Kasumi-1 (cell line): ENCODE data around the gene FBXO41.
A peak's percentile ranks its signal among the peaks of the same experiment; 100 is the strongest.

Experiments used
- DNase-seq, 2 experiments: peaks; one replicate each; lab custom pipeline; 2025; lab: John Stamatoyannopoulos, UW

FBXO41 gene

GRCh38 chr2:73246850-73247249 is 37.4 kb downstream of the FBXO41 start:
- DNase-seq = no peak

- no peak for DNase-seq
Observed at GRCh38 chr2:73244580-73244979, 39.7 kb downstream of the FBXO41 start.

GRCh38 chr2:73243884-73244570 is 40.3 kb downstream of the FBXO41 start:
- no peak for DNase-seq

GRCh38 chr2:73239776-73240175 is 44.5 kb downstream of the FBXO41 start:
- no peak for DNase-seq

GRCh38 chr2:73238976-73239375 is 45.3 kb downstream of the FBXO41 start:
- DNase-seq = no peak

DNA sequence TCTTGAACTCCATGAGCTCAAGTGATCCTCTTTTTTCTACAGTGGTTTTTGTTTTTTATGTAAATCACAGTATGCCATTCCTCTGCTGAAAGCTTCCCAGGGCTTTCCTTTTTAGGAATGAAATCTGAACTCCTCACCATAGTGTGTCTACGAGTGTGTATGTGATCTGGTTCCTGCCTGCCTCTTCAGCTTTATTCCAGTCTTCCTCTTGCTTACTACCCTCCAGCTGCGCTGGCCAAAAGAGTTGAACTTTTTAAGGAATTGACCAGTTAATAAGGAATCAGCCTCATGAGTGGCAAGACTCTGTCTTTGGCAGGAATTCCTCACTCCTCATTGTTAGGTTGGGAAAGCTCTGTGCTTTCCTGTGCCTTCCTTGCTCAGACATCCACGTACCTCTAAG is 46.1 kb downstream of the FBXO41 start:
- DNase-seq = no peak

DNA sequence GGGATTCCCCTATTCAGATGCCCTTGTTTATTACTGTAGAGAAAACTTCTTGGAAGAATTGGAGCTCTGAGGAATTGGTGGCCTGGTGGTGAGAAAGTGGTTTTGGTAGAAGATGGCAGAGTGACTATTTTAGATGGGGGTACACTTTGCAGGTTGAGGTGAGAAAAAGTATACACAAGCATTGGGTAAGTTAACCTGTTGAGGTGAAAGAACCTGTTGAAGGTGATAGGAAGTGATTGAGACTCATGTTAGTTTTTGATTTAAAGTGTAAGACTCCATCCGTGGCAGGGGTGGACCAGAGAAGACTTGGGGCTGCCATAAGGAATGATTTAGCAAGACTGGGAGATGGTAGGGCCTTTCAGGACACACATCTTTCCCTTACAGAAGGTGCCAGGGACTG is 47.1 kb downstream of the FBXO41 start:
- DNase-seq = no peak

- DNase-seq = no peak
Observed at GRCh38 chr2:73235315-73236028, 48.8 kb downstream of the FBXO41 start.

DNA sequence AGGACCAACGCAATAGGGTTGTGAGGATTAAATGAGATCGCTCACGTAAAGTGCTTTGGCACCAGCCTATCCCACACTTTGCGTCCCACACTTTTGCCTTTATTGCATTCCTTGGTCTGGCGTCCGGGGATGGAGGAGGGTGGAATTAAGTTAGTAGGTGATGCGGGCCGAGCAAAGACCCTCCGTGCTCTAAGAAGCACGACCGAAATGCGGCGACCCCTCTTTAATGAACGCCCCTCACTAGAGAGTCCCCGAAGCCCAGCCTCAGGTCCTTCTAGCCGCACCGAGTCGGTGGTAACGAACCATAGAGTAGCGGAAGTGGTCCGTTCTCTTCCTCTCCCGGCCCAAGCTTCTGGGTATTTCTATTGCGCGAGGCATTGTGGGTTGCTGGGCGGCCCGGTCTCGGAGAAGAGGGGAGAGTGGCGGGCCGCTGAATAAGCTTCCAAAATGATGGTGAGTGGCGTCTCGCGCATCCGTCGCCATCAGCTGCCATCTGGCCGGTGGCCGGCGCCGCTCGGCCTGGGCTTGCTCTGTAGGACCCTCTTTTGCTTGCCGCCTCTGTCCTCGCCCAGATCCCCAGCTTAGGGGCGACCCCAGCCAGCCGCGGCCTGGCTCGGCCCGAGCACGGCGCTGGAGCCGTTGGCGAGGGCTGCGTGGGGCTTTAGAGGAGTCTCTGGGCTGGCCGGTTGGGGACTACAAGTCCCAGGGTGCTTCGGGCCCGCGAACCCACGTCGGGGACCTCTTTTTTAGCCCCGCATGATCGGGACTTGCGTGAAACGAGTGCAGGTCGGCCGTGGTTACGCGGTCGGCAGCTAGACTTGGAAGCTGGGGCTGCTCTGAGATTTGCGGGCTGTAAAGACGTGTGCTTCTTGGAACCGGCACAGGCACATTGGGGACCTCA is 50.1 kb downstream of the FBXO41 start, which contains the start of gene CCT7:
TSS of gene CCT7 (plus strand) at position 377 of the 901 bp plus-strand sequence. CDS start at position 448, 71 bp downstream.
- DNase-seq = peak; percentile 91 to 93

DNA sequence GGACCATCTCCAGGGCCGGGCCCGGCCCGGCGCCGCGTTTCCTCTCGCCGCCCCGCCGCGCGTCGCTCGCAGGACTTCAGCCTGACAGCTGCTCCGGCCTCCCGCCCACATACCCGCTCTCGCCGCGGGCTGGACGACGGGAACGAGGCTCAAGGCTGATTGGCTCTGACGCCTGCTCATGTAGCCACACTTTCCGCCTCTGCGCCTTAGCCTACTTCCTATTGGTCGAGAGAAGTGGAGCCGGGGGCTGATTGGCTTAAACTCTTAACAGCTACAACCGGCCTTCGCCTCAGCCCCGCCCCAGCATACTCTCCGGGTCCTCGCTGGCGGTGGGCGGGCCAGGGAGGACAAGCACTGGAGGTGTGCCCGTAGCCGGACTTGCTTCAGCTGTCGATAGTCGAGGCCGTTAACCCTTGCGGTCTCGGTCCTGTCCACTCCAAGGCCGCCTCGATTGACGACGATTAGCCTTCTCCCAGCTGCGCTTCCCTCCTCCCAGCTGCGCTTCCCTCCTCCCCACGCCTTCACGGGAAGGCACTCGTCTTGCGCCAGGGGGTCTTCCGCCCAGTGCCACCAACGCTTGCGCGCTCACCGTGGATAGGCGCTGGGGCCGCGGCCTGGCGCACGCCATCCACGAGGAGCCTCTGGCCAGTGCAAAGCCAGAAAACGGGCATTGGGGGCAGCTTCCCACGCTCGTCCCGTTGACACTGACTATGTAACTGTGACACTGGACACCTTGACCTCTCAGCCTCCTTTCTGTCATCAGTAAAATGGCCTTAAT is 50.9 kb downstream of the FBXO41 start, which contains the start of gene PRADC1:
TSS of gene PRADC1 (minus strand) at position 86 of the 778 bp plus-strand sequence. CDS start at position 7, 79 bp downstream.
- peak; percentile 98 to 99 for DNase-seq

- DNase-seq = peak; percentile 24 to 25
Observed at GRCh38 chr2:73232403-73233153, 51.7 kb downstream of the FBXO41 start.

DNA sequence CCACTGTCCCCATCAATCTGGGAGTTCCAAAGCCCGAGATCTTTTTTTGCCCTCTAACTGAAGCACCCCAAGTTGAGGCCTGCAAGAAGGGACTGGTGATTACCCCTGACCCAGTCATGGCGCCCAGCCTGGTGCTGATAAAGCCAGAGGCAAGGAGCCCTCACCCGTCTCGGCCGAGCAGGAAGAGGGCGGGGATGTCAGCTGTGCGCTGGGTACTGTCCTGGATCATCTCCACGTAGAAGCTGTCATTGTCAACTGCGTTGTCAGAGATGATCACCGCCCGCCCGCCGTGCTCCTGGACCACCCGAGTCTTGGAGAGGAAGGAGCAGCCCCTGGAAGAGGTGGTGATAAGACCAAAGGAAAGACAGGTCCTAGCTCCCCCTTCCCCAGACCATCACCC is 55.6 kb downstream of the FBXO41 start:
- DNase-seq = no peak

DNA sequence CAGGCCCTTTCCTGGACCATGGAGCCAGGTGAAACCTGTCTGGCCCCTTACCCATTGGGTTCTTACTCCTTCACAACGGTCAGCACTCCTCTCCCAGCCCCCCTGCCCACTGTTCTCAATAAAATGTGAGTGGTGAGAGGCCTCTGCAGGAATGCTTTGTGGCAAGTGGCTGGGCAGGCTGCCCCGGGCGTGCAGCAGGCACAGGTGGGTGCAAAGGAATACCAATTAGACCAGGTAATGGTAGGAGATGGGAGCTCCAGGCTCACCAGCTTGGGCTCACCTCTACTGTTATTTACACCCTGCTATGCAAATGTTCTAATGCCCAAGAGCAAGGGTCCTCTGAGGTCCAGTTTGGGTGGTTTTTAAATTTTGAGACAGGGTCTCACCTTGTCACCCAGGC is 57.2 kb downstream of the FBXO41 start:
- DNase-seq = no peak

- DNase-seq = peak; percentile 22 to 44
Observed at GRCh38 chr2:73225513-73226360, 58.5 kb downstream of the FBXO41 start.

DNA sequence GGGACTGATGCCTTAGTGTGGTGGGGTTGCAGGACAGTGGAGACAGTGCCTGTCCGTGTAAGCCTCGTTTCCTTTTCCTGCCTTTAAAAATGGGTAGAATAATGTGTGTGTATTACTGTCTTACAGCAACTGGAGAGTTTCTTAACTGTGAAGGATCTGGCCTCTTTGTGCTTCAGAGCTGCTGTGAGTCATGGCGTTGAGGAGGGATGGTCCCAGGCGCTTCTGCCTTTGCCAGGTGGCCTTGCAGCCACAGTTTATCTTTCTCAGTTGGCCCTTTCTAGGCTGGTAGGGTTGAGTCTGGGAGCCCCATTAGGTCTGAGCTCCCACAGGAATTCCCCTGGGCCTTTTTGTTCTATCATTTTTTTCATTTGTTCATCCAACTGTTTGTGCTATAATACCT is 60.5 kb downstream of the FBXO41 start:
- DNase-seq = no peak

DNA sequence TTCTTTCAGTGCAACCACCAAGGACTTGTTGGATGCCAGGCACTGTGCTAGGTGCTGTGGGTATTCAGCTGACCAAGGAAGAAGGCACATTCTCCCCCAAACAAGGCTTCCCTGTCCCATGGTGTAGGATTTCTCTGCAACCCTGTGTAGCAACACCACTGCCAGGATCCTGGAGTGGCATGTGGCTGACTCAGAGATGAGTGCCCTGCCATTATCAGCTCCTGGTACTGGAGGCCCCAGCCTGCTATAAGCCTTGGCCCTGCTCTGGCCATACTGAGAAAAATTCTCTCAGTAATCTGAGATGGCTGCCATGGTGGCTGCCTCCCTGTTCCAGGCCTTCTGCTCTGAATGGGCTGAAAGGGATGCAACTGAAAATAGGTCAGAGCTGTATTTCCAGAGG is 66.0 kb downstream of the FBXO41 start:
- no peak for DNase-seq

- DNase-seq = no peak
Observed at GRCh38 chr2:73217826-73218225, 66.5 kb downstream of the FBXO41 start.

- no peak for DNase-seq
Observed at GRCh38 chr2:73217160-73217559, 67.1 kb downstream of the FBXO41 start.

GRCh38 chr2:73215254-73215653 is 69.0 kb downstream of the FBXO41 start:
- no peak for DNase-seq
